ENCODE measurements around the gene FAM13A. TPM values are rescaled to one million over a fixed set of nuclear protein-coding genes. Genes with fewer than 3 reads are reported as not detected.

FAM13A gene
- total and polyA plus RNA-seq, 9 of the 15 experiments (the other 6 are each of a cell fraction or from before 2014, with no cell fraction given), result 11.3 to 23.3 (median 14.7) TPM

- ChIA-PET CTCF (ENCODE audit: low intra/inter-chr PET ratio) (no interaction called here), POLR2A (no interaction called here)
- no peak; the same call in 2 of the 3 replicates for ATAC-seq
- Histone ChIP-seq H3K9me3 (replicated peaks; ENCODE audit: control insufficient read depth, insufficient read depth, low read depth, low read length) (no peaks in the 10 kb centered on the region), H2AFZ (ENCODE audit: low read depth, low read length) (no peak overlapping the region), H3K27me3 (ENCODE audit: control insufficient read depth in 2 of 2, insufficient read depth in 2 of 2, low read length in 2 of 2) (no peaks in the 10 kb centered on the region), H4K20me1 (replicated peaks; ENCODE audit: control insufficient read depth, insufficient read depth, low read length) (no peaks in the 10 kb centered on the region), H3K4me3 (no peak overlapping the region), H3K79me2 (ENCODE audit: control insufficient read depth, insufficient read depth, low read length) (peaks cover 2% of the 10 kb centered on the region; the same call in 2 of the 3 replicates), H3K4me1 (replicated peaks in 1 of 2; ENCODE audit: control insufficient read depth in 2 of 2, insufficient read depth in 2 of 2, low read length in 2 of 2) (no peaks in the 10 kb centered on the region), H3K9me1 (ENCODE audit: control insufficient read depth, insufficient read depth, low read length) (no peaks in the 10 kb centered on the region), H3K9ac (ENCODE audit: insufficient read depth in 1 of 2, low read depth in 2 of 2, low read length in 2 of 2) (no peak overlapping the region), H3K36me3 (ENCODE audit: control insufficient read depth, insufficient read depth, low read length) (no peaks in the 10 kb centered on the region; the same call in 2 of the 3 replicates), H3K4me2 (ENCODE audit: insufficient read depth, low read length) (no peak overlapping the region), H3K27ac (ENCODE audit: extremely low read depth, low read depth, low read length) (no peak overlapping the region)
- no peak for FAIRE-seq
- WGBS (ENCODE audit: insufficient coverage, low coverage, missing lambda C conversion rate), result 18% methylated on average over 1 of the region's 1 CpG
- in situ Hi-C loops (cut with MboI) (loop anchor here (25.0 kb wide), 1 partner anchor 265 kb away; no protein-coding TSS in a partner anchor), intact Hi-C loops (cut with micrococcal nuclease) (no loop called here)
- DNase-seq (ENCODE audit: extremely low read depth in 1 of 4, low spot score in 3 of 4), result no peak
- BruUV-seq (replicated peaks), result no TSS peak
- 0 out of 6 replicates have a peak, but pooled peaks of 1 of the 3 experiments have one; percentile 4 for TF ChIP-seq CTCF (IDR thresholded peaks at IDR 0.05 in 2 of 3, conservative IDR thresholded peaks at IDR 0.05 in 1 of 3; ENCODE audit: insufficient read depth in 2 of 3, low read depth in 1 of 3, low read length in 3 of 3)
- no peak for TF ChIP-seq CHD1 (IDR thresholded peaks at IDR 0.05; ENCODE audit: low read length)
- TF ChIP-seq RB1 (IDR thresholded peaks at IDR 0.05; ENCODE audit: low read depth), result no peak
- TF ChIP-seq, protein P1, sequence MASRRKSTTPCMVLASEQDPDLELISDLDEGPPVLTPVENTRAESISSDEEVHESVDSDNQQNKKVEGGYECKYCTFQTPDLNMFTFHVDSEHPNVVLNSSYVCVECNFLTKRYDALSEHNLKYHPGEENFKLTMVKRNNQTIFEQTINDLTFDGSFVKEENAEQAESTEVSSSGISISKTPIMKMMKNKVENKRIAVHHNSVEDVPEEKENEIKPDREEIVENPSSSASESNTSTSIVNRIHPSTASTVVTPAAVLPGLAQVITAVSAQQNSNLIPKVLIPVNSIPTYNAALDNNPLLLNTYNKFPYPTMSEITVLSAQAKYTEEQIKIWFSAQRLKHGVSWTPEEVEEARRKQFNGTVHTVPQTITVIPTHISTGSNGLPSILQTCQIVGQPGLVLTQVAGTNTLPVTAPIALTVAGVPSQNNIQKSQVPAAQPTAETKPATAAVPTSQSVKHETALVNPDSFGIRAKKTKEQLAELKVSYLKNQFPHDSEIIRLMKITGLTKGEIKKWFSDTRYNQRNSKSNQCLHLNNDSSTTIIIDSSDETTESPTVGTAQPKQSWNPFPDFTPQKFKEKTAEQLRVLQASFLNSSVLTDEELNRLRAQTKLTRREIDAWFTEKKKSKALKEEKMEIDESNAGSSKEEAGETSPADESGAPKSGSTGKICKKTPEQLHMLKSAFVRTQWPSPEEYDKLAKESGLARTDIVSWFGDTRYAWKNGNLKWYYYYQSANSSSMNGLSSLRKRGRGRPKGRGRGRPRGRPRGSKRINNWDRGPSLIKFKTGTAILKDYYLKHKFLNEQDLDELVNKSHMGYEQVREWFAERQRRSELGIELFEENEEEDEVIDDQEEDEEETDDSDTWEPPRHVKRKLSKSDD (conservative IDR thresholded peaks at IDR 0.05; ENCODE audit: low read length), result no peak
- TF ChIP-seq TCF15 (CRISPR knock-in tag; IDR thresholded peaks at IDR 0.05), result no peak
- TF ChIP-seq RBM17 (IDR thresholded peaks at IDR 0.05; ENCODE audit: borderline replicate concordance, low read depth, low read length), result no peak
- TF ChIP-seq, protein P2, sequence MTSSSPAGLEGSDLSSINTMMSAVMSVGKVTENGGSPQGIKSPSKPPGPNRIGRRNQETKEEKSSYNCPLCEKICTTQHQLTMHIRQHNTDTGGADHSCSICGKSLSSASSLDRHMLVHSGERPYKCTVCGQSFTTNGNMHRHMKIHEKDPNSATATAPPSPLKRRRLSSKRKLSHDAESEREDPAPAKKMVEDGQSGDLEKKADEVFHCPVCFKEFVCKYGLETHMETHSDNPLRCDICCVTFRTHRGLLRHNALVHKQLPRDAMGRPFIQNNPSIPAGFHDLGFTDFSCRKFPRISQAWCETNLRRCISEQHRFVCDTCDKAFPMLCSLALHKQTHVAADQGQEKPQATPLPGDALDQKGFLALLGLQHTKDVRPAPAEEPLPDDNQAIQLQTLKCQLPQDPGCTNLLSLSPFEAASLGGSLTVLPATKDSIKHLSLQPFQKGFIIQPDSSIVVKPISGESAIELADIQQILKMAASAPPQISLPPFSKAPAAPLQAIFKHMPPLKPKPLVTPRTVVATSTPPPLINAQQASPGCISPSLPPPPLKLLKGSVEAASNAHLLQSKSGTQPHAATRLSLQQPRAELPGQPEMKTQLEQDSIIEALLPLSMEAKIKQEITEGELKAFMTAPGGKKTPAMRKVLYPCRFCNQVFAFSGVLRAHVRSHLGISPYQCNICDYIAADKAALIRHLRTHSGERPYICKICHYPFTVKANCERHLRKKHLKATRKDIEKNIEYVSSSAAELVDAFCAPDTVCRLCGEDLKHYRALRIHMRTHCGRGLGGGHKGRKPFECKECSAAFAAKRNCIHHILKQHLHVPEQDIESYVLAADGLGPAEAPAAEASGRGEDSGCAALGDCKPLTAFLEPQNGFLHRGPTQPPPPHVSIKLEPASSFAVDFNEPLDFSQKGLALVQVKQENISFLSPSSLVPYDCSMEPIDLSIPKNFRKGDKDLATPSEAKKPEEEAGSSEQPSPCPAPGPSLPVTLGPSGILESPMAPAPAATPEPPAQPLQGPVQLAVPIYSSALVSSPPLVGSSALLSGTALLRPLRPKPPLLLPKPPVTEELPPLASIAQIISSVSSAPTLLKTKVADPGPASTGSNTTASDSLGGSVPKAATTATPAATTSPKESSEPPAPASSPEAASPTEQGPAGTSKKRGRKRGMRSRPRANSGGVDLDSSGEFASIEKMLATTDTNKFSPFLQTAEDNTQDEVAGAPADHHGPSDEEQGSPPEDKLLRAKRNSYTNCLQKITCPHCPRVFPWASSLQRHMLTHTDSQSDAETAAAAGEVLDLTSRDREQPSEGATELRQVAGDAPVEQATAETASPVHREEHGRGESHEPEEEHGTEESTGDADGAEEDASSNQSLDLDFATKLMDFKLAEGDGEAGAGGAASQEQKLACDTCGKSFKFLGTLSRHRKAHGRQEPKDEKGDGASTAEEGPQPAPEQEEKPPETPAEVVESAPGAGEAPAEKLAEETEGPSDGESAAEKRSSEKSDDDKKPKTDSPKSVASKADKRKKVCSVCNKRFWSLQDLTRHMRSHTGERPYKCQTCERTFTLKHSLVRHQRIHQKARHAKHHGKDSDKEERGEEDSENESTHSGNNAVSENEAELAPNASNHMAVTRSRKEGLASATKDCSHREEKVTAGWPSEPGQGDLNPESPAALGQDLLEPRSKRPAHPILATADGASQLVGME (CRISPR knock-in tag; IDR thresholded peaks at IDR 0.05), result no peak
- no peak for TF ChIP-seq ZNF280A (IDR thresholded peaks at IDR 0.05; ENCODE audit: low read depth, partially characterized antibody)
- no peak for TF ChIP-seq DDX20 (tag; IDR thresholded peaks at IDR 0.05; ENCODE audit: low read depth)
Measured at GRCh38 chr4:88802138-88802537, 254.8 kb downstream of the FAM13A start.

Data from K562 (cell line).